Measurements from ENCODE around the gene MICU1. TPM values are rescaled to one million over a fixed set of nuclear protein-coding genes. Genes with fewer than 3 reads are reported as not detected.
A peak's percentile ranks its signal among the peaks of the same experiment; 100 is the strongest.

The MICU1 gene
- total RNA-seq, 2 experiments from 2014 or later = 41.2 to 41.7 TPM

GRCh38 chr10:72364239-72364777 is 261.6 kb downstream of the MICU1 start:
- ChIA-PET CTCF (interaction anchor here (0.8 to 3.0 kb wide), 20 partner anchors 10 to 731 kb away, joined by 3 to 52 read pairs (median 4); partner anchors contain the start of genes DNAJB12 and PSAP), POLR2A (interaction anchor here (1.1 to 1.6 kb wide), 3 partner anchors 9 to 470 kb away, joined by 4 to 5 read pairs (median 4); no protein-coding TSS in a partner anchor)
- peaks cover 14% of the 10 kb centered on the region for H3K4me1 Mint-ChIP-seq (ENCODE audit: low read depth)
- intact Hi-C loops (cut with micrococcal nuclease) = loop anchor here (1.0 to 10.0 kb wide), 7 partner anchors 204 to 1163 kb away; partner anchors contain the start of genes MCU and MICU1
- no peaks in the 10 kb centered on the region for H3K9me3 Mint-ChIP-seq
- DNase-seq = peak; percentile 91
- H3K4me3 Mint-ChIP-seq = no peak overlapping the region
- H3K36me3 Mint-ChIP-seq = no peaks in the 10 kb centered on the region
- no peak overlapping the region for H3K27ac Mint-ChIP-seq
- no peaks in the 10 kb centered on the region for H3K27me3 Mint-ChIP-seq

- Mint-ChIP-seq H3K4me3 (no peak overlapping the region), H3K27ac (no peak overlapping the region), H3K36me3 (peaks cover 4% of the 10 kb centered on the region), H3K27me3 (no peaks in the 10 kb centered on the region), H3K9me3 (no peaks in the 10 kb centered on the region), H3K4me1 (ENCODE audit: low read depth) (peaks cover 22% of the 10 kb centered on the region)
- intact Hi-C loops (cut with micrococcal nuclease) = no loop called here
- ChIA-PET CTCF (no interaction called here), POLR2A (no interaction called here)
- DNase-seq = no peak
Observed at GRCh38 chr10:72356987-72357386, 268.9 kb downstream of the MICU1 start.

DNA sequence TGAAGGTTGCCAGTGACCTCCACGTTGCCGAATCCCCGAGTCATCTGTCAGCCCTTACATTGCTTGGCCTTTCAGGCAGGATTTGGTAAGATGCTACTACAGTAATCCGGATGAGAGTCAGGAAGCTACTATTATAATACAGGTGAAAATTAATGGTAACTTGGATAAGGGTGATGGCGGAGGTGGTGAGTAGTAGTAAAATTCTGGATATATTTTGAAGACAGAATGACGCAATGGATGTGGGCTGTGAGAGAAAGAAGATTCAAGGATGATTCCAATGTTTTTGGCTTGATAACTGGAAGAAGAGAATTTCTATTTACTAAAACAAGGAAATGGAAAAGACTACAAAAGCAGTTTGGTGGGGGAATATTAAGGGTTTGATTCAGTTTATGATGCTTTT is 269.8 kb downstream of the MICU1 start:
- ChIA-PET CTCF (interaction anchor here (1.6 kb wide), 1 partner anchor 478 kb away, joined by 6 read pairs; no protein-coding TSS in a partner anchor), POLR2A (no interaction called here)
- Mint-ChIP-seq H3K36me3 (peaks cover 9% of the 10 kb centered on the region), H3K27me3 (no peaks in the 10 kb centered on the region), H3K4me1 (ENCODE audit: low read depth) (peaks cover 31% of the 10 kb centered on the region), H3K4me3 (no peak overlapping the region), H3K27ac (no peak overlapping the region), H3K9me3 (no peaks in the 10 kb centered on the region)
- DNase-seq = no peak
- intact Hi-C loops (cut with micrococcal nuclease) = no loop called here

DNA sequence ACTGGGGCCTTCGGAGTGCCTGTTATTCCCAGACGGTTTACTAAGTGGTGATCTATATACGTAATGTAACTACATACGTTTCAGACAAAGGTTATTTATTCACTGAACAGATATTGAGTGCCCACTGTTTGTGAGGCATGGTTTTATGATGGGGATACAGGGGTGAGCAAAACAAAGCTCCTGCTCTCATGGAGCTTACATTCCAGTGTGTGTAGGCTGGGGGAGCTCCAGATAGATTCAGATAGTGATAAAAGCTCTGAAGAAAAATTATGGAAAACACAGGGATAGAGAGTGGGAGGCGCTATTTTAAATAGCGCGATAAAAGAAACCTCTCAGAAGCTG is 270.7 kb downstream of the MICU1 start:
- ChIA-PET CTCF (interaction anchor here (1.5 to 1.9 kb wide), 3 partner anchors 9 to 479 kb away, joined by 6 to 14 read pairs (median 6); no protein-coding TSS in a partner anchor), POLR2A (interaction anchor here (1.1 to 1.2 kb wide), 3 partner anchors 9 to 95 kb away, joined by 3 to 4 read pairs (median 3); no protein-coding TSS in a partner anchor)
- no peaks in the 10 kb centered on the region for H3K9me3 Mint-ChIP-seq

DNA sequence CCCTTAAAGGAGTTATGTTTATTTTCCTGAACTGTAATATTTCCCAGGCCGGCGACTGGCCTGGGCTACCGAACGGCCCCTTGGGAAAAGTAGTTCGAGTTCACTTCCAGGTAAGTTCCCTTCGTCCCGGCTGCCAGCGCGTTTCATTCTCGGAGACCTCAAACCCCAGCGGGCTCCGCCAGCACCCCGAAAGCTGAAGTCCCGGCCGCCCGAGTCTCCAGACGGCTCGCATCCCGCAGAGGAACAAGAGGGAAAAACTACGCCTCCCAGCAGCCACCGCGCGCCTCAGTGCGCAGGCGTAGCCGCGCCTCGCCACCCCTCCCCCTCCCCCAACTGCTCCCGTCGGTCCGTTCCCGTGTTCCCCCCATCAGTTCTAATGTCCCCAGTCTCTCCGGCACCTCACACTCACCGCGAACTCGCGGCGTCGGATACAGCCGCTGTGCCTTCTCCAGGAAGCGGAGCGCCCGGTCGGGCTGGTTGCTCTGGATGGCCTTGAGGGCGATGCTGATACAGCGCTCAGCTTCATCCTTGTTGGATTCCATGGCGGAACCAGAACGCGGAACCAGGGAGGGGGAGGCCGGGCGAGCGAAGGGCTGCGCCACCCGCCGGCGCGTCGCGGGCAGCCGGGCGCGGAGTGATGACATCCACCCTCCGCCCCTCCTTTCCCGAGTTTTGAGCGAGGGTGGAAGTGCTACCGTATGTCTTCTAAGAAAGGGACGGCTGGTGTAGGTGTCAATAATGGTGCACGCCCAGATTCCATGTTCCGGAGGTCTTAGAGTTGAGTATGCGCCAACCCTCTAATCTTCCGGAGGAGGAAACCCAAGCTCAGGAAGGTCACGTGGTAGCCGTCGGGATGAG is 271.3 kb downstream of the MICU1 start, which contains the start of gene DNAJB12:
Gene DNAJB12, minus strand, starts transcription at position 564 of the 858 bp plus-strand sequence. Its CDS starts 22 bp downstream, at position 542.
- DNase-seq = peak; percentile 93
- Mint-ChIP-seq H3K4me3 (peak within 1 kb of the TSS; percentile 97), H3K27ac (peak within 1 kb of the TSS; percentile 96), H3K4me1 (ENCODE audit: low read depth) (peaks cover 36% of the 10 kb centered on the region), H3K36me3 (peaks cover 11% of the 10 kb centered on the region), H3K9me3 (no peaks in the 10 kb centered on the region), H3K27me3 (no peaks in the 10 kb centered on the region)
- intact Hi-C loops (cut with micrococcal nuclease) = loop anchor here (1.0 to 2.0 kb wide), 2 partner anchors 19 to 814 kb away; partner anchors contain the start of genes ECD and FAM149B1
- POLR2A ChIA-PET = interaction anchor here (1.1 to 1.2 kb wide), 3 partner anchors 10 to 95 kb away, joined by 3 to 4 read pairs (median 3); no protein-coding TSS in a partner anchor
- CTCF ChIA-PET = interaction anchor here (1.5 to 1.9 kb wide), 3 partner anchors 10 to 479 kb away, joined by 6 to 14 read pairs (median 6); no protein-coding TSS in a partner anchor

More for the DNA sequence above, 270.7 kb downstream of the MICU1 start:
- H3K4me1 Mint-ChIP-seq (ENCODE audit: low read depth) = peaks cover 33% of the 10 kb centered on the region
- no peaks in the 10 kb centered on the region for H3K27me3 Mint-ChIP-seq
- peaks cover 10% of the 10 kb centered on the region for H3K36me3 Mint-ChIP-seq
- peak overlapping the region; percentile 97 for H3K4me3 Mint-ChIP-seq
- no peak for DNase-seq
- intact Hi-C loops (cut with micrococcal nuclease) = loop anchor here (2.0 kb wide), 1 partner anchor 814 kb away; the partner anchor contains the start of genes ECD and FAM149B1
- peak overlapping the region; percentile 96 for H3K27ac Mint-ChIP-seq

GRCh38 chr10:72353965-72354355 is 271.9 kb downstream of the MICU1 start:
- H3K36me3 Mint-ChIP-seq = peaks cover 11% of the 10 kb centered on the region
- CTCF ChIA-PET = interaction anchor here (0.7 to 1.9 kb wide), 3 partner anchors 10 to 458 kb away, joined by 4 to 14 read pairs (median 4); no protein-coding TSS in a partner anchor
- H3K9me3 Mint-ChIP-seq = no peaks in the 10 kb centered on the region
- intact Hi-C loops (cut with micrococcal nuclease) = loop anchor here (1.0 to 2.0 kb wide), 2 partner anchors 19 to 815 kb away; partner anchors contain the start of genes ECD and FAM149B1
- H3K27me3 Mint-ChIP-seq = no peaks in the 10 kb centered on the region
- H3K4me3 Mint-ChIP-seq = peak overlapping the region; percentile 97
- peaks cover 39% of the 10 kb centered on the region for H3K4me1 Mint-ChIP-seq (ENCODE audit: low read depth)
- H3K27ac Mint-ChIP-seq = peak overlapping the region; percentile 96
- DNase-seq = no peak
- POLR2A ChIA-PET = interaction anchor here (0.8 kb wide), 1 partner anchor 11 kb away, joined by 5 read pairs; no protein-coding TSS in a partner anchor

- POLR2A ChIA-PET = interaction anchor here (0.8 kb wide), 1 partner anchor 12 kb away, joined by 5 read pairs; no protein-coding TSS in a partner anchor
- no peaks in the 10 kb centered on the region for H3K27me3 Mint-ChIP-seq
Observed at GRCh38 chr10:72353028-72353964, 272.6 kb downstream of the MICU1 start.

GRCh38 chr10:72351479-72351878 is 274.4 kb downstream of the MICU1 start:
- no peak for DNase-seq
- intact Hi-C loops (cut with micrococcal nuclease) = no loop called here
- no peaks in the 10 kb centered on the region for H3K9me3 Mint-ChIP-seq
- peaks cover 11% of the 10 kb centered on the region for H3K36me3 Mint-ChIP-seq
- POLR2A ChIA-PET = interaction anchor here (1.5 kb wide), 1 partner anchor 15 kb away, joined by 4 read pairs; no protein-coding TSS in a partner anchor
- no peak overlapping the region for H3K4me3 Mint-ChIP-seq
- CTCF ChIA-PET = interaction anchor here (0.6 to 1.4 kb wide), 3 partner anchors 14 to 104 kb away, joined by 3 to 5 read pairs (median 3); no protein-coding TSS in a partner anchor
- peaks cover 41% of the 10 kb centered on the region for H3K4me1 Mint-ChIP-seq (ENCODE audit: low read depth)
- H3K27me3 Mint-ChIP-seq = no peaks in the 10 kb centered on the region
- H3K27ac Mint-ChIP-seq = no peak overlapping the region

More at GRCh38 chr10:72353028-72353964, 272.6 kb downstream of the MICU1 start:
- Mint-ChIP-seq H3K4me3 (peak overlapping the region; percentile 97), H3K36me3 (peaks cover 11% of the 10 kb centered on the region), H3K9me3 (no peaks in the 10 kb centered on the region), H3K27ac (no peak overlapping the region), H3K4me1 (ENCODE audit: low read depth) (peaks cover 41% of the 10 kb centered on the region)
- intact Hi-C loops (cut with micrococcal nuclease) = no loop called here
- no peak for DNase-seq
- CTCF ChIA-PET = interaction anchor here (0.6 to 1.4 kb wide), 5 partner anchors 10 to 457 kb away, joined by 3 to 5 read pairs (median 4); no protein-coding TSS in a partner anchor

DNA sequence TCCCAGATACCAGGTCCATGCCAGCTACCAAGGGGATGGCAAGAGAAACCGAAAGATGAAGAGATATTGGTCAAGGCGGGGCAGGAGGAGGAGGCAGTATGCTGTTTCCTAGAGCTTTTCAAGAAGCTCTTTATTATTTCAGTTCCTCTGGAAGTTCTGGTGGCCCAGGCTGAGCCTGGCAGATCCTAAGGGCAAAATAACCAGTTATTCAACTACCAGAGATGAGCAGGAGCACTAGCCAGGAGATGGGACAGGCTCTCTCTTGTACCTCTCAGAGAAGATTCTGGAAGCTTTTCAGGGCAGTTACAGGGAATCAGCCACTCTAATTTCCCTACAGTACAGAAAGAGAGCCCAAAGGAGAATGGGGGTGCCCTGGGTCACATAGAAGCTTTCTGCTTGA is 276.4 kb downstream of the MICU1 start:
- Mint-ChIP-seq H3K4me1 (ENCODE audit: low read depth) (peaks cover 42% of the 10 kb centered on the region), H3K4me3 (no peak overlapping the region), H3K9me3 (no peaks in the 10 kb centered on the region), H3K36me3 (peaks cover 11% of the 10 kb centered on the region), H3K27me3 (no peaks in the 10 kb centered on the region), H3K27ac (no peak overlapping the region)
- DNase-seq = no peak
- POLR2A ChIA-PET = interaction anchor here (1.1 to 1.2 kb wide), 2 partner anchors 29 to 453 kb away, joined by 3 read pairs; no protein-coding TSS in a partner anchor
- CTCF ChIA-PET = interaction anchor here (0.9 to 3.0 kb wide), 5 partner anchors 10 to 301 kb away, joined by 3 to 14 read pairs (median 5); no protein-coding TSS in a partner anchor
- intact Hi-C loops (cut with micrococcal nuclease) = no loop called here

DNA sequence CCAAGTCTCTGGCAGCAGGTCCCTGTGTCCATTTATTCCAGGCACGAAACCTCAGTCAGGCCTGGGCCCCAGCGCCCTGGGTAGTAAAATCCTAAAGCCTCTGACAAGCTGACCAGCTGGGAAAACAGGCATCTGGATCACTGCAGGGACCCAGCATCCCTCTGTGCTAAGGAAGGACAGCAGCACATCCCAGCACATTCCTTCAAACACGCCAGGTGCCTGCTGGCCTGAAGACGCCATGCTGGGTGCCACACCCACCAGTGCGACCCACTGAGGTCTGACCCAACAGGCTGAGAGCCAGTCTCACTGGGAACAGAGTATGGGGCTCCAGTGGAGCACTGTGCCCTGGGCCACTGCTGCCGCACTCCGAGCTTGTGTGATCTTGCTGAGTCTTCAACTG is 277.6 kb downstream of the MICU1 start:
- Mint-ChIP-seq H3K9me3 (no peaks in the 10 kb centered on the region), H3K4me1 (ENCODE audit: low read depth) (peaks cover 38% of the 10 kb centered on the region), H3K4me3 (no peak overlapping the region), H3K27ac (no peak overlapping the region), H3K27me3 (no peaks in the 10 kb centered on the region), H3K36me3 (peaks cover 8% of the 10 kb centered on the region)
- no peak for DNase-seq
- CTCF ChIA-PET = interaction anchor here (1.7 to 3.0 kb wide), 2 partner anchors 11 to 17 kb away, joined by 4 to 14 read pairs; no protein-coding TSS in a partner anchor
- POLR2A ChIA-PET = interaction anchor here (1.1 kb wide), 1 partner anchor 452 kb away, joined by 3 read pairs; no protein-coding TSS in a partner anchor
- intact Hi-C loops (cut with micrococcal nuclease) = no loop called here

Measured in activated CD4-positive, alpha-beta memory T cell treated with anti-CD3 and anti-CD28 coated beads for 36 hours (primary cell).